HCT116 (cell line): Measurements from ENCODE around the gene ACOX3.

ENCODE experiments used
- CTCF ChIP-seq, 3 experiments: fragments of 200-600 bp in 1 of 3; sonication (generic) in 1 of 3; IDR thresholded peaks in 2 of 3; conservative IDR thresholded peaks in 1 of 3; 2 replicates each; pipeline ENCODE4 v1.5.1; 2012 to 2017; ENCODE audit warnings: low read depth in 2 of 3, low read length in 2 of 3, antibody characterized with exemption in 1 of 3, borderline replicate concordance in 1 of 3, control low read depth in 1 of 3, mild to moderate bottlenecking in 1 of 3, mixed read lengths in 1 of 3, mixed run types in 1 of 3, moderate library complexity in 1 of 3; ENCODE audit not compliant: insufficient read depth in 1 of 3
- EGR1 ChIP-seq: IDR thresholded peaks from 2 replicates; pipeline ENCODE4 v1.6.1; 2012; ENCODE audit warnings: low read depth
- EZH2 ChIP-seq: fragments of 200-600 bp; sonication (generic); IDR thresholded peaks from 2 replicates; pipeline ENCODE4 v1.6.1; 2017; ENCODE audit warnings: antibody characterized with exemption, mixed run types
- EZH2phosphoT487 ChIP-seq: fragments of 200-600 bp; IDR thresholded peaks from 2 replicates; pipeline ENCODE4 v1.6.1; 2018; ENCODE audit warnings: antibody characterized with exemption, borderline replicate concordance
- FOSL1 ChIP-seq: IDR thresholded peaks from 2 replicates; pipeline ENCODE4 v1.6.1; 2012; ENCODE audit warnings: low read depth
- POLR2A ChIP-seq: IDR thresholded peaks from 2 replicates; pipeline ENCODE4 v1.7.0; 2011; ENCODE audit warnings: borderline replicate concordance; ENCODE audit not compliant: insufficient read depth, insufficient read length; ENCODE audit errors: extremely low read depth
- RAD21 ChIP-seq: IDR thresholded peaks from 2 replicates; pipeline ENCODE4 v1.6.1; 2012; ENCODE audit warnings: low read depth, mild to moderate bottlenecking
- REST ChIP-seq: IDR thresholded peaks from 2 replicates; pipeline ENCODE4 v1.6.1; 2012; ENCODE audit warnings: low read depth
- TCF7L2 ChIP-seq: IDR thresholded peaks from 2 replicates; pipeline ENCODE4 v1.7.0; 2011; ENCODE audit warnings: borderline replicate concordance, inconsistent platforms; ENCODE audit not compliant: insufficient read depth, insufficient read length; ENCODE audit errors: extremely low read depth
- YY1 ChIP-seq: IDR thresholded peaks from 2 replicates; pipeline ENCODE4 v1.6.1; 2011; ENCODE audit warnings: low read length, low read depth, moderate library complexity, mild to moderate bottlenecking; ENCODE audit not compliant: insufficient replicate concordance; ENCODE audit errors: extremely low read depth
- ZBTB33 ChIP-seq: IDR thresholded peaks from 2 replicates; pipeline ENCODE4 v1.6.1; 2011; ENCODE audit warnings: mild to moderate bottlenecking, low read length, moderate library complexity; ENCODE audit not compliant: insufficient replicate concordance; ENCODE audit errors: extremely low read depth

- TF ChIP-seq CTCF (IDR thresholded peaks at IDR 0.05 in 2 of 3, conservative IDR thresholded peaks at IDR 0.05 in 1 of 3; ENCODE audit: borderline replicate concordance in 1 of 3, insufficient read depth in 1 of 3, low read depth in 2 of 3, low read length in 2 of 3) (no peak), ZBTB33 (no peak), EZH2 (no peak), FOSL1 (no peak), YY1 (no peak), REST (no peak), TCF7L2 (no peak), EZH2phosphoT487 (no peak), POLR2A (no peak), RAD21 (no peak), EGR1 (no peak)
These were observed 76.4 kb downstream of the ACOX3 start for GRCh38 chr4:8364141-8364540.
